GM19463 (cell line): Measurements from ENCODE around the gene PRR18.

Experiments
- ATAC-seq: cut with Tn5 transposase; IDR thresholded peaks from one replicate; pipeline ENCODE4 v1.9.1; 2021; ENCODE audit warnings: mild to moderate bottlenecking, moderate library complexity; ENCODE audit not compliant: unreplicated experiment

The PRR18 gene

DNA sequence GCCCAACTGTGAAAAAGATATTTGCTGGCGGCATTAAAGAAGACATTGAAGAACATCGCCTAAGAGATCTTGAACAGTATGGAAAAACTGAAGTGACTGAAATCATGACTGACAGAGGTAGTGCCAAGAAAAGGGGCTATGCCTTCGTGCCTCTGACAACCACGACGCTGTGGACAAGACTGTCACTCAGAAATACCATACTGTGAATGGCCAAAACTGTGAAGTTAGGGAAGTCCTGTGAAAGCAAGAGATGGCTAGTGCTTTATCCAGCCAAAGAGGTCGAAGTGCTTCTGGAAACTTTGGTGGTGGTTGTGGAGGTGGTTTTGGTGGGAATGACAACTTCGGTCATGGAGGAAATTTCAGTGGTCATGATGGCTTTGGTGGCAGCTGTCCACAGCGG, 26.7 kb upstream of the PRR18 start:
- no peak for ATAC-seq

DNA sequence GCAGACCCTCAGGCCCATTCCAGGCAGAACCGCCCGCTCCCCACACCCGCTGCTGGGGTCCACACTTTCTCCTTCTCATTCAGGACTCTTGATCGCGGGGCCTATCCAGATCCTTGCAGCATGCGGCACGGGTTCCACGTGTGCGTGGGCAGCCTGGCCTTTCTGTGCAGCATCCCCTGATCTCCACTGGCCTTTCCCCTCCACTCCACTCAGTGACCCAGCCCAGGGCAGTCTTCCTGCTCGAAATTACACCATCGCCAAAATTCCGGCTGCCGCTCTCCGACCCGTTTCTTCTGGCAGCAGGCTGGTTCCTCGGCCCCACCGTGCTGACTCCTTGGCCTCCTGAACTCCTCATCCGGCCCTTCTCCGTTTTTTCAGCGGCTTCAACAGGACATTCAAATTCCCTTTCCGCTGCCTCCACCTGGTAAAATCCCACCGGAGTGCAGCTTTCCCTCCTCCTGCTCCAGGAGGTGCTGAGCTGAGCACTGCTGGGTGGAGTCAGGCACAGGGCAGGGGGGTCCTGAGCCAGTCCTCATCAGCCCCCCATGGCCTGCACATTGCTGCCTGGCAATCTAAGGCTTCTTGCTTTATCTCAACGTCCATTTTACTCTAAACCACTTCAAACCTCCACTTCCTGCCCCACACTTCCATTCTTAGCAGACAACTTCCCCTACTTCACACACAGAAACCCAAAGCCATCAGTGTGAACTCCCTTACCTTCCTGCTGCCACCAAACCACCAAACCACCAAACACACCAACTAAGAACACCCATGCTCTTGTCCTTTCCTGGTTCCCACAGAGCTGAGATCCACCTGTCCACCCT, 25.2 kb upstream of the PRR18 start:
- peak; percentile 66 for ATAC-seq

DNA sequence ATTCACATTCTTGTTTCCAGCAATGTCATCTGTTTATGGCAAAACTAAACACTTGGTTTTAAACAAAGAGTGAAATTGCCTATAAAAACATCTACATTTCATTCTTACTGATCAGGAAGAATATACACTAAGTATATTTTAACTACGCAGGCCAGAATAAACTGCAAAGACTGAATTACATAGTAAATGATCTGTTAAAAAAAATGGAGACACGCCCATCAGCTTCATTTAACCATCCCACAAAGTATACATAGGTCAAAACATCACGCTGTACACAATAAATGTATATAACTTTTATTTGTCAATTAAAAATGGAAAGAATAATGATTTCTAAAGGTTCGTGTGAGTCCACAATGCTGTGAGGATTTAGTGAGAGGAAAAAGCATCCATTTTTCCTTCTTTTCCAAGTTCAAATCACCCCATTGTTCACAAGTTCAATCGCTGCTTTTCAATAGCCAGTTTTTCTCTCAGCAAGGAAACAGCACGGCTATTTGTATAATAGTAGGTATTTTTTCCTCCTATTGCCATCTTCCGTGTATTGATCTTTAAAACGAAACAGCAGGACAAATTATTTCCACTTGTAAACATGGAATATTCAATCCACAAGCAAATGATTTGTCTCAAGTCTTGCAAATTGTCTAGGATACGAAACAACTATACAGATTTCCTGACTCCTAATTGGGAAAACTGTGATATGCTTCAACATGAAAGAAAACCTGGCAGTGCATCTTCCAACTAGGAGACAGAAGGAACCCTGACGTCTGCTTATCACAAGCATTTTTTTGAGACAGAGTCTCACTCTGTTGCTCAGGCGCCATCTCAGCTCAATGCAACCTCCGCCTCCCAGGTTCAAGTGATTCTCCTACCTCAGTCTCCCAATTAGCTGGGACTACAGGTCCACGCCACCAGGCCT, 23.6 kb upstream of the PRR18 start:
- no peak for ATAC-seq

DNA sequence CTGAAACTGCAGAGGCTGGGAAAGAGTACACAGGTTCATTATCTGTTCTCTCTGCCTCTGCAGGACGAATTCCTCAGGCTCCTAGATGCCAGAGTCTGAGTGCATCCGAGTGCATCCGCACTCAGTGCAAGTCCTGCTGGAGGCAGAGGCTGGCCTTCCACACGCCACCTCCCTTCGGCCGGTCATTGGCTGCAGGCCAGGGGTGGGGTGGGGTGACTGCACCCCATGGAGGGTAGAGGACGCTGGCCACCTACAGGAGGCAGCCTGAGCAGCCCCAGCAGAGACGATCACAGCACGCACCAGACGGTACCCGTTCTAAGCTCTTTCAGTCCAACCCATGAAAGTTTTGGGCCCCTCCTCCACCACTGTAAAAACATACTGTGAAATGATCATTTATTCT, 22.4 kb upstream of the PRR18 start:
- no peak for ATAC-seq

DNA sequence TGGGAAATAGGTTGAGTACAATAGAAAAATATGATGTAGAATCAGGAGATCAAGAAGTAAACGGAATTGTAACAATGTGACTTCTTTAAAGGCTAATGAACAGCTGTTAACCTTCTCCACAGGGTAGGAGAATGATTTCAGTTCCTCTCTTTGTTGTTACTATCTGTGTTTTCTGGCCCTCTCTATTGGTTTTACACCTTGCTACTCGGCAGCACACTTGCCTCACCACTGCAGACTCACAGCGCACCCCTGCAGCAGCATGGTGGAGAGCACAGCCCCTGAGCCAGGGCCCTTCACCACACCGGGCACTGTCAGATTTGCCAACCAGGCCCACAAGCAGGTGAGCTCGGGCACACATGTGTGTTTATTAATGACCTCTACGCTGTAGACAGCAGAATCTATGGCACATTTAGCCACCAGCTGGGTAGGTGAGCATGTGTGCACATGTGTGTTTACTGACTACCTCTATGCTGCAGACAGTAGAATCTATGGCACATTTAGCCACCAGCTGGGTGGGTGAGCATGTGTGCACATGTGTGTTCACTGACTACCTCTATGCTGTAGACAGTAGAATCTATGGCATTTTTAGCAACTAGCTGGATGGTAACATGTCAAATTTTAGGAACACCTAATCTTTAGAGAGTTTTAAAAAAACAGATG, 17.3 kb upstream of the PRR18 start:
- ATAC-seq, result peak; percentile 80

DNA sequence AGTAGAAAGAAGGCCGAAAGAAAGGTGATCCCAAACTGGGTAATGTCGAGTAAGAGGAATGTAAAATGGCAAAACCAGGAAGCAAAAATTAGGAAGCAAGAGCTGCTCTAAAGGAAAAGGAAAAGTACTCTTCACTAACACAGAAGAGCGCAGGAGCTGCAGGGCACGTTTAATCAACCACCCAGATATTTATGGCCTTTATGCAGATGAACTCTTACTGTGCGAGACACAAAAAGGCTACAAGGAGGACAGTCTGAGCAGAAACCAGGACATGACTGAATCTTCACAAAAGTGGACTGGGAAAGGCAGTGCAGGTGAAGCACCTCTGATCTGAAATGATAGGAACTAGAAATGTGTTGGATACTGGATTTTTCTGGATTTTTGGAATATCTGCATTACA, 15.2 kb upstream of the PRR18 start:
- no peak for ATAC-seq

DNA sequence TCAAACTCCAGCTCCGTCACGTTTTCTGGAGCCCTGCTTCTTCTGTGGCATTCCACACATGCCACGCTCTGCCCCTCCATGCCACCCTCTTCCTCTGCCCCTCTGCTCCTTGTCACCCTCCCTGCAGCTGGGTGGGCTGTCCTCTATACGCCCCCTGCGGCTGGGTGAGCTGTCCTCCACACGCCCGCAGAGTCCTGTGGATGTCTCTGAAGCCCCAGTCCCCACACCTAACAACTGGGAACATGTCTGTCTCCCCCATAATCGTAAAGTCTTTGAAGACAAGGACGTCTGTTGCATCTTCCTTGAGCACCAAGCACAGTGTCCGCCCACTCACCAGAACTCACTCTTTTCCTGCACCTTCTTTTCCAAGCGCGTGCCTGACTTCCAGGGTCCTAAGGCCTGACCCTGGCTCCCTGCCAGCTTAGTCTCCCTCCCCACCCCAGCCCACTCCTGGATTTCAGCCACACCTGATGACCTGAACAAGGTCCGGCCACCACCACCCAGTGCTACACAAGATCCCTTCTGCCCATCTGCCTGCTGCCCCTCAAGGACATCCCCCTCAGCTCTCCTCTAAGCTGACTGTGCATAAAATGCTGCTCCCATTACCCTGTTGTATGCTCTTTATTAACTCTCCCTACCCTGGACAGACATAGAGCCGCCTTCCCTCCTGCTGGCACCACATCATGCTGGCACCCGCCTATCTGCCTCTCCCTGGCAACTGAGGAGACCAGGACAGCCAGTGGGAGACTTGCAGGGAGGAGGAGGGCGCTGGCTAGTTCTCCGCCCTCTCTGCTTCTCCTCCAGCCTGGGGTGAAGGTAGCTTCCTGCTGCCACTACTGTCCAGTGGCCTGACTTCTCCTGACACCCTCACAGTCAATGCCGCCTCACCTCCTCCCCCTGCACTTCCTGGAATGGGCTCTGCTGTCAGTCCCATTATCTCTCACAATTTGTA, 10.7 kb upstream of the PRR18 start:
- ATAC-seq, result no peak

DNA sequence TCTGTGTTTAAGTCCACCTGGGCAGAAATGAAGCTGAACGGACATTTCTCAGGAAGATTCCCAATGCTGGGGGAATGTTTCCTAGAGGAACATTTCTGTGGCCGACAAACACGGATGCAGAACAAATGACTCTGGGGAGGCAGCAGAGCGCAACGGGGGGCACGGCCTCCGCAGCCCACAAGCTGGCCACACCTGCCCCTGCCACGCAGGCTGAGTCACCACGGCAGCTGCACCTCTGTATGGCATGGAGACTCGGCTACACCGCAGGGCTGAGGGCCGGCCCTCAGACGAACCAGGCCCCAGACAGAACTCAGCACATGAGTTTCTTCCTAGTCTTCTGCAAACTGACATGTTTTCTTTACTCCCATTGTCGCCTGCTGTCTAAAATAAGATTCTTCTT, 10.0 kb upstream of the PRR18 start:
- ATAC-seq, result no peak

DNA sequence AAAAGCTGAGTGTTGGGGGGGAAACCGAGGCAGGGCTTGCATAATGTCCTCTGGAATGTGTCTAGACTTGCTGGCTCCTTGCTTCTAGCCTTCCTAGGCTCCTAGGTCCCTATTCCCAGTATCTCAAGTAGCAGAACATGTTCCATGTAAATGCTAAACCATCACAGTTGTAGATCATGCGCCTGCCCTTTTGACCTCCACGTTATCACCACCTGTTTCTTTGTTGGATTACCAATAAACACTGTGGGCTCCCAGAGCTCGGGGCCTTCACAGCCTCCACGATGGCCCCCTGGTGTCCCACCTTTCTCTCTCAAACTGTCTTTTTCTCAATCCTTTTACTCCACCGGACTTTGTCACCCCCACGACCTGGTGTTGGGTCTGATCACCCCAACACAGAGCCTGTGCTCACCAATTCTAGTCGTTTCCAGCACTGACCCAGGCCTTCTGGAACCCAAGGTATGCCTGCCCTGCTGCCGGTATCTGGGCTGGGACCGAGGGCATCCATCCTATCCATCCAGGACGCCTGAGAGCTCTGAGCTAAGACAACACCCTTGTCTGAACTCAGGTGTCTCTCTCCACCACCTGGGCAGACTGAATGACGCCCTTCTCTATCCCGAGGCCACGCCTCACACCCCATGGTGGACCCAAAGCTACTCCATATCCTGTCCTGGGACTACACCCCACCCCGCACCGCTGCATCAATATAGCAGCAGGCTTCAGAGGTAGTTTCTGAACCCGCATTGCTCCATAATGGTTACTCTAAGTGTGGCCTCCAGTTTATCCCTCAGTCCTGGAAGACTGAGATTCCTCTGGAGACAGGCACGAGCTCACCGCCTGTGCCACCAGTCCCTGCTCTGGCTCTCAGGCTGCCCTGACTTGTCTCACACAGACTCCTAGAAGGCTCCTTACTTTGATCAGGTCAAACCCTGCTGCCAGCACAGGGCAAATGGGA, 9.3 kb upstream of the PRR18 start:
- no peak for ATAC-seq

DNA sequence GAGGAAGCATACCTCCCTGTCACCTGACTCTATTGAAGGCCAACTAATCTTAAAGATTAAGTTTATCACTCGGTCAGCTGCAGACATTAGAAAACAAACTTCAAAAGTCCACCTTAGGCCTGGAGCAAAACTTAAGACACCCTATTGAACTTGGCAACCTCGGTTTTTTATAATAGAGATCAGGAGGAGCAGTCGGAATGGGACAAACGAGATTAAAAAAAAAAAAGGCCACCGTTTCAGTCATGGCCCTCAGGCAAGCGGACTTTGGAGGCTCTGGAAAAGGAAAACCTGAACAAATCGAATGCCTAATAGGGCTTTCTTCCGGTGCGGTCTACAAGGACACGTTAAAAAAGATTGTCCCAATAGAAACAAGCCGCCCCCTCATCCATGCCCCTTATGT, 7.2 kb upstream of the PRR18 start:
- ATAC-seq, result no peak

DNA sequence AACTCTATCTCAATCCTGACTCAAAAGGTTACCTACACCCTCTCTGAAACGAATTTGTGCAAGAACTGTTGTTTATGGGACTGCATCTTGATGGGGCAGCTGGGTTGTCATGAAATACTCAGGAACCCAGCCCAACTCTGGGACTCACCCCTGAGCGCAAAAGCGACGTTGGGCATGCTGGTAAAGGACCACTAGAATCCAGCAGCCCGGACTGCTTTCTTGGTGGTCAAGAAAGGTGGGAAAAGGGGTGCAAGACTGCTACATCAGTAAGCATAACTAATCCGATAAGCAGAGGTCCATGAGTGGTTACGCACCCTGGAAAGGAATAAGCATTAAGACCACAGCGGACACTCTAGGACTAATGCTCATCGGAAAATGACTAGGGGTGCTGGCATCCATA, 6.3 kb upstream of the PRR18 start:
- ATAC-seq, result no peak

DNA sequence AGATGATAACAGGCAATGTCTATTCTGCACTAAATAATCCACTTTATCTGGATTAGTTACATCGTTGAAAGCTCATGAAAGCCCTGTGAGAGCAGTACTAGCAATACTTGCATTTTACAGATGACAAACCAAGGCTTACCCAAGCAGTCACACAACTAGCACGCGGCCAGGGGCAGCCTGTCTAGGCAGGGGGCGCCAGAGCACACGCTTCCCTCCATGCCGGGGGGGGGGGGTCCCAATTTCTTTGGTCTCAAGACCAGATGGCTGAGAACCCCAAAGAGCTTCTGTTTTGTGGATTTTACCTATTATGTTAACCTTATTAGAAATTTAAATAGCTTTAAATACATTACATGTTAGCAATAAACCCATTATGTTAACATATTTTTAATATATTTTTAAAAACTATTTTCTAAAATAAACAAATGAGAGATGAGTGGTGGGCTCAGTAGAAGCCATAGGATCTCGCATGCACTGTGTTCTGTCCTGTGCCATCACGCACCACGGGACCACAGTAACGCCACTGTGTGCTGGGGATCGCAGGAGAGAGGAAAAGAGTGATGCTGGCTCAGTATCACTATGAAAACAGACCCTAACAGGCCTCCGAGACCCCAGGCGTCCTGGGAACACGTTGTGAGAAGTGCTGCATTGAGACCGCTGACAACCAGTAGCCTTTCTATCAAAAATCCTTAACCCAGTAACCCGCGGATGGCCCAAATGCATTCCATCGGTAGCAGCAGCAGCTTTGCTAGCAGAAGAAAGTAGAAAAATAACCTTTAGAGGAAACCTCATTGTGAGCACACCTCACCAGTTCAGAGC, 5.3 kb upstream of the PRR18 start:
- ATAC-seq, result peak; percentile 74

DNA sequence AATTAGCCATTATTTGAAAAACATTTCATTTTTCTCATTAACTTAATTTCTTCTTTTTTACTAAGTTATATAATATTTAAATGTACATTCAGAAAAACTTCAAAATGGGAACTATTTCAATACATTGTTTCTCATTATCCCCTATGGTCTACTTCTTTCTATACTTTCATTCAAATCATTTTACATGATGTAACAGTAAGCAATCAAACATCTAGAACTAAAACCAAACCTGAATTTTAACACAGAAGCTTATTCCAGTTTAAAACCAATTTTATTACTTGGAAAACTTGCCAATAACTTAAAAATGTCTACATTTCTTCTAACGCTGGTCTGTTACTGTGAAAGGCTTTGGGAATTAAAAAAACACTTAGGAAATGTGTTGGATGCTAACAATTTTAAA, 4.6 kb upstream of the PRR18 start:
- ATAC-seq, result no peak

DNA sequence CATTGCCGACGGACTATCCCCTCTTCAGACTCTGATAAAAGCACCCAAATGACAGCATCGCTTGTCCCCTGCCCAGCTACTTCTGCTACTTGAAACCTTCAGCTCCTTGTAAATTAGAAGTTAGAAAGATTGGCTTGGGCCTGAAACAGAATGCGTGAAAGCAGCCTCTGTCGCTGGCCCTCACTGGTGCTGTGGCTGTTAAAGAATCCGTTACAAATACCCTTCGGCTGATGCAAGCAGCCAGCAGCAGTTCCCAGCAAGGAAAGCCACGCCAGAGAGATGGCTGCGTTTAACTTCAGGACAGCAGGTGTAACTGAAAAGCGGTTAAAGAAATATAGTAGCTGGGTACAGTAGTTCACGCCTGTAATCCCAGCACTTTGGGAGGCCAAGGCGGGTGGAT, 2.4 kb upstream of the PRR18 start:
- ATAC-seq, result no peak

DNA sequence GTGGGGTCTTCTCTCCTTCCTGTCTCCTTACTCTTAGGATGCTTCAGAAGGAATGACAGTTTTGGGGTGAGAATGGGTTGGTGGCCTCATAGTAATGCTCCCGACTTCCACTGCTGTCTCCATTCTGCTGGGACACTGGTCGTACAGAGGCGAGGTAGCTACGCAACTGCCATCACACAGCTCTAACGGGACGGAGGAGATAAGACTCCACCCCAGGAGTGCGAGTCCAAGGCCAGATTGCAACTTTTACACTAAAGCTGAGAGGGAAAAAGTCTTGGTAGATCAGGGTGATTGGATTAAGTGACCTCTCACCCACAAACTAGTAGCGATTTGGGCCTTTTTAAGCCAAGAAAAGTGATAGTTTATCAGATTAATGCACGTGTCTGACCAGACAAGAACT, 1.8 kb upstream of the PRR18 start:
- ATAC-seq, result no peak

DNA sequence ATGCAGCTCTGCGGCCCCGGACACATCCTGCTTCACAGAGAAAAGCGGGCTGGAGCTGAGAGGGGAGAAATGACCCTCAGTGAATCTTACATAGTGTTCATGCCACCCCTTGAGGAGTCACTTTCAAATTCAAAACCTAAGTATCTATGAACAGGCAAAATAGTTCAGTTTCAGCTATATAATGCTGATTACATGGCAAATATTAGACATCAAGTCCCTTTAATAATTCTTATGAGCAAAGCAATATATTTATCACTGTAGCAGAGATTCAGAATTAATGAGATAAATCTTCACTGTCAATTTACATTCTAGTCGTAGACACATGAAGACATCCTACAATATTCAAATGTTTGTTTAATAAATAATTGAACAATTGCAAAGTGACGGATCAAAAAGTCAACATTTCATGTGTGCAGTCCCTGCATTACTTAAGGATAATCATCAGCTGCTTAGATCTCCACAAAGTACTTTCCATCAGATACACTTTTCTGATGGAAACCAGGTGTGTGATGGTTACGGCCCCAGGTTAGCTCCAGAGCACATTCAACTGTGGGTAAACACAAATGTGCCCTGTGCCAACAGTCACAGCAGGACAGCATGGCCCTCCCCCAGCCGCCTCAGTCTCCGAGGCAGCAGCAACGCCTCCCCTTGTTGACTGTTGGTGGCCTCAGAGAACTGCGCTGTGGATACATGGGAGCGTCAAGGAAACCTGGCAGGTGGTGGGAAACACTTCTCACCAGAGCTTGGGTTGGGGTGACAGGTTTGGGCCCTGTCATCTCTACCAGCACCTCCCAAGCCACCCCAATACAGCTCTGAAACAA, 787 bp upstream of the PRR18 start:
- no peak for ATAC-seq
